OCI-LY7 (cell line): ENCODE measurements around the gene SNCA.

Experiments used
- EZH2phosphoT487 ChIP-seq: fragments of 200-600 bp; sonication (generic); IDR thresholded peaks from 2 replicates; pipeline ENCODE4 v1.6.1; 2018; ENCODE audit warnings: low read depth, borderline replicate concordance, mild to moderate bottlenecking, mixed run types, antibody characterized with exemption, low read length, moderate library complexity, mixed read lengths
- TF ChIP-seq, protein P1 (sequence below): fragments of 200-600 bp; sonication (generic); conservative IDR thresholded peaks from 2 replicates; pipeline ENCODE4 v1.5.1; 2014; ENCODE audit warnings: mild to moderate bottlenecking, antibody characterized with exemption, low read length, moderate library complexity, mixed read lengths

DNA sequence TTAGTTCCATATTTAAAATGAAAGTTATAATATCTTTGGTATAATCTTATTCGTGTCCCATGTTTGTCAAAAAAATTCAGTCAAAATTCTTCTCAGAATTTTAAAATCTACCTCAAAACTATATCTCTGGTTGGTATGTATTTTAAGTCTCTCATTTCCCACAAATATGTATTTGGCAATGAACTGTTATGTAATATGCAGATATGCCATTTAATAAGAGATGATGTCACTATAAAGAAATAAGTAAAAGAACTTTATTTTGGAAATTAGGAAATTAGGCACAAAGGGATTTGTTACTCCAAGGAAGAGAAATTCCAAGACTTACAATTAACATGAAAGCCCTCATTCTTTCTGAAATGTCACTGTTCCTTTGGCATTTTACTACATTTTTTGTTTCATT lies 15.3 kb downstream of the SNCA start:
- TF ChIP-seq, protein P1, sequence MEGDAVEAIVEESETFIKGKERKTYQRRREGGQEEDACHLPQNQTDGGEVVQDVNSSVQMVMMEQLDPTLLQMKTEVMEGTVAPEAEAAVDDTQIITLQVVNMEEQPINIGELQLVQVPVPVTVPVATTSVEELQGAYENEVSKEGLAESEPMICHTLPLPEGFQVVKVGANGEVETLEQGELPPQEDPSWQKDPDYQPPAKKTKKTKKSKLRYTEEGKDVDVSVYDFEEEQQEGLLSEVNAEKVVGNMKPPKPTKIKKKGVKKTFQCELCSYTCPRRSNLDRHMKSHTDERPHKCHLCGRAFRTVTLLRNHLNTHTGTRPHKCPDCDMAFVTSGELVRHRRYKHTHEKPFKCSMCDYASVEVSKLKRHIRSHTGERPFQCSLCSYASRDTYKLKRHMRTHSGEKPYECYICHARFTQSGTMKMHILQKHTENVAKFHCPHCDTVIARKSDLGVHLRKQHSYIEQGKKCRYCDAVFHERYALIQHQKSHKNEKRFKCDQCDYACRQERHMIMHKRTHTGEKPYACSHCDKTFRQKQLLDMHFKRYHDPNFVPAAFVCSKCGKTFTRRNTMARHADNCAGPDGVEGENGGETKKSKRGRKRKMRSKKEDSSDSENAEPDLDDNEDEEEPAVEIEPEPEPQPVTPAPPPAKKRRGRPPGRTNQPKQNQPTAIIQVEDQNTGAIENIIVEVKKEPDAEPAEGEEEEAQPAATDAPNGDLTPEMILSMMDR: no peak
- TF ChIP-seq EZH2phosphoT487: no peak
